Activated effector memory CD4-positive, alpha-beta T cell treated with anti-CD3 and anti-CD28 coated beads, Interleukin-2, amount 50 U/mL, for 16 hours (primary cell): Measurements from ENCODE around the gene MAP7.
"Not testable (repeated sequence)": the region's sequence is repeated elsewhere in the genome, so short reads cannot be mapped to it uniquely, and the experiment has no call there.

Experiments used
- DNase-seq: peaks from one replicate; pipeline ENCODE4 v3.0.0-alpha.2; 2020

MAP7 gene

DNA sequence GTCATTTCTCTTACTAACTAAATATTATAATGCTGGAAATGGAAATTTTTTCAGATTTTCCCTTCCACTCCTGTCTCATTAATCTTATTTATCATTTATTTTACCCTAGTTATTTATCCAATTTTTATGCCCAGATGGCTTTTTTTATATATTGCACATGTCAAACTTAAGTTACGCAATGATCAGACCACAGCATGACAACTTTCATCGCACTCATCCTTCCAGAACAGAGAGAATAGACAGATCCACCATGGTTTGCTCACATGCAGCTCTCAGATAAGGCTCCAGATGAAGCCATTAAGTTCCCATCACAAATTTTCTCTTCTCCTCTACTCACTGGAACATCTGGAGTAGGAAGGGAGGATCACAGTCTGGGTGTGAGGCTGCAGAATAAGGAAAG is 48.7 kb downstream of the MAP7 start:
- no peak for DNase-seq

DNA sequence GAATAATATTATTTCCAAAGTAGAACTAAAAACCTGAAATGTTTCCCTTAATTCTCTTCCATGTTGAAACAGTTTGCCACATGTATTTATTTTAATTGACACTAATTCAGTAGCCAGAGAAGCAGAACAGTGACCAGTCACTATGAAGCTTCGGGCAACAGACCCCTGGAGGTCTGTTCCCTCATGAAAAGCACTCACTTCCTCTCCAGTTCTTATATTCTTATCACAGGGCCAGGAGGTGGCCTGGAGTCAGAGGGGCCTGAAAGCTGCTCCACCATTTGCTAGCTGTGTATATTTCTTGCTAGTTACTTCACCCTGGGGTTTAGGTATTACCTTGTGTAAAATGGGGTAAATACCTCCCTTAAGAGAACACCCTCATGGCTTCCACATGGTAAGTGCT is 49.1 kb downstream of the MAP7 start:
- DNase-seq: no peak

DNA sequence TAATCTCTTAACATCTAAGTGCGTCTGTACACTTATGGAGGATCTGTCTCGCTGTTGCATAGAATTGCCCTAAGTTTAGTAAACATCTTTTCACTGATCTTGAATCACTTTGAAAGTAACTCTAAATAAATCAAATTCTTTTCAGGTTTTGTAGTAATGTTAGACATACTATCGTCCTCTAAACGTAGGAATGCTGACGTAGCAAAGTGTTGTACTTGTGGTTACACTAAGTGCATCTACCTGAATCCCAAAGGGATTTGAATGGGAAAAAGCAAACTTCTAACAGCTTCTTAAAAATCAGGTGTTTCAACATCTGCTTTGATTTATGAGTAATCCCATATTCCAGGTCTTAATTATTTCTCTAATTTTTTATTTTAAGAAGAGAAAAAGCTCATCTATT is 49.8 kb downstream of the MAP7 start:
- no peak for DNase-seq

DNA sequence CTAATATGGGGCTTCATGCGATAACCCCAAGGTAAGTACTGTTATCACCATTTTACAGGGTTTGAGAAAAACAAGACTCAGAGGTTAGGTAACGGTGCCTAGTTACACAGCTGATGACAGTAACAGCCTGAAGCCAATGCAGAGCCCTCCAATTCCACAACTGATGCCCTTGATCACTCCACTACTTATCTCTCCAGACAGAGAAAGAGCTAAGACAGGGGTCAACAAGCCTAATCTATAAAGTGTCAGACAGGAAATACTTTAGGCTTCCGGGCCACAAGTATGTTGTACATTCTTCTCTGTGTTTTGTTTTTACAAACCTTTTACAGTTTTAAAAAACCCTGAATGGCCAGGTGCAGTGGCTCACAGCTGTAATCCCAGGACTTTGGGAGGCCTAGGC is 50.9 kb downstream of the MAP7 start:
- no peak for DNase-seq

DNA sequence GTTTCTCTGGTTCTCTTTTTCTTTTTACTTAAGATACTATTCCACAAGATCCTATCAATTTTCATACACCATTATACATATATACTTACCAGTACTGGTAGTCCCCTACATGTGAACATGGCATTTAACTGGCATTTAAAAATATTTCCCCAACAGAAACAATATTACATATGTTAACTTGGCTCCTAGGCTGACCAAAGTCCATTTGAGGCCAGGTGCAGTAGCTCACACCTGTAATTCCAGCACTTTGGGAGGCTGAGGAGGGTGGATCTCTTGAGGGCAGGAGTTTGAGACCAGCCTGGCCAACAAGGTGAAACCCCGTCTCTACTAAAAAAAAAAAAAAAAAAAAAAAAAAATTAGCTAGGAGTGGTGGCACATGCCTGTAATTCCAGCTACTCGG is 53.8 kb downstream of the MAP7 start:
- not testable (repeated sequence) for DNase-seq

DNA sequence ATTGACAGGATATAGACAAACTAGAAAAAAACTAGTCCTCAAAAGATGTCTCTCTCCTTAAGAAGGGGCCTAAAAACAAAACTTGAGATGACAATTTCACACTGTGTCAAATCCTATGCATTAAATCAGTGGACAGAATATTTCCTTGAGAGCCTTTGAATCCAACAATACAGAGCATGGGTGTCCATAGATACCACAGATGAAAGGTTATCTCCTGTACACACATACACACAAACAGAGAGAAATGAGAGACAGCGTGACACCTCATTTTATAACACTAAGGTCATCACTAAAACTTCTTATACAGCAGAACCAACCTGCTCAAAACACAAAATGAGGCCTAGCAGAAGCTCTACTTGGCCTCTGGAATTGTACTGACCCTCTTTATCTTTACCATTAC is 55.5 kb downstream of the MAP7 start:
- no peak for DNase-seq

DNA sequence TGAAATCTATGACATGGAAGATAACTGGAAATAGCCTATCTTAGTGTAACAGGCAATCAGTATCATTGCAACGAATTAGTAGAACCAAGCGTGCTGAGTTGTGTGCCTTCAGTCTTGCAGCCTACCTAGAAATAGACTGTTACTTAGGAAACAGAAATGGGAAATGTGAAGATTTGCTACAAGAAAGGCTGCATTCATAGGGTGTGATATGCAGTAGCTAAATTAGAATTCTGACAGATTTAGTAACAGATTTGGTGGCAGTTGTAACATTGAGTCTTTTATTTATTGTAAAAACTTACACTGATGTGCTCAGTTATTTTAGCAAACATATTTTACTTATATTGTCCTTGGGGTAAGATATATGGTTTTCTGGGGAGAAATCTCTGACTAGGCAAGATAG is 56.2 kb downstream of the MAP7 start:
- DNase-seq: no peak

DNA sequence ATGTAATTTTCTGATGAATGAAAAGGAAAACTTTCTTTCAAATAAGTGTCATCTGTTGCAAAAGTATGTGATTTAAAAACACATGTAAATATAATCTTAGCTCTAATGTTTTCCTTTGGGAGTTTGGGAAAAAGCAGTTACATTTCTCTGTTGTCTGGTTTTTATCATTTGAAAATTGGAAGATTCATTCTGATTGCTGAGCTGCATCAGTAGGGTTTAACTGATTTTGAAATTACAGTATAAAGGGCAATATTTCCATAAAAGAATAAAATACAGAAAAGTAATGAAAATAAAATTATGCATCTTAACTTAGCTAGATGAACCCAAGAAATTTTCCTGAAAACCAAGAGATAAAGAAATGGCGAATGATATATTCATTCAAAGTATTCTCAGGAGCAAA is 57.8 kb downstream of the MAP7 start:
- no peak for DNase-seq

DNA sequence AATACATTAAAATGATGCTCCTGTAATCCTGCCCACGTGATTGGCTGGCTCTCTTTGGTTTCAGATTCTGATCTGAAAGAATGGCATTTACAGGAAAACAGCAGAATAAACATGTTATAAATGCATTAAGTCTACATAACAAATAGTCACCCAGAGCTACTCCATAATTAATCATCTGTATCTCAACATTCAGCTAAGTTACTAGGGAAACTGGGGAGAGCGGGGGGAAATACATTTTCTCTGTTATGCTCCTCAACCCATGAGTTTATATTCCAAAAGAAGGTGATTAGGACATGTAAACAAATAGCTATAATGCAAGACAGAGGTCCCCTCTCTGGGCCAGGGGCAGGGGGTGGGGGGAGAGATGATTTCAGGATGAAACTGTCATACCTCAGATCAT is 58.5 kb downstream of the MAP7 start:
- DNase-seq: no peak

DNA sequence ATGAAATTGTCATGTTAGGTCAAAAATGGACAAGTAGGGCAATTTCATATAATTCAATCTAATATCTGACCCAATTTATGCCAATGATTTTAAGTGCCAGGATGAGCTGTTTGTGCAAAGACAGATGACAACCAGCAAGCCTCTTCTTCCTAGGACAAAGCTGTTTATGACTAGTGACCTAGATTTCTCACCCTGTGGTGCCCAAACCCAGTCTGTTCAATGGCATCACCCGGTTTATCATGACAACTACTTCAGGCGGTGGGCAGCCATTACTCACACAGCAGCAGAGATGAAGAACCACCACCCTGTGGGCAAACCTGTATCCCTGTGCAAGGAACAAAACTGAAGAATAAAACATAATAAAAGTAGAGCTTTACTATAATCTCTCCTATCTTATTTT is 59.0 kb downstream of the MAP7 start:
- DNase-seq: no peak

DNA sequence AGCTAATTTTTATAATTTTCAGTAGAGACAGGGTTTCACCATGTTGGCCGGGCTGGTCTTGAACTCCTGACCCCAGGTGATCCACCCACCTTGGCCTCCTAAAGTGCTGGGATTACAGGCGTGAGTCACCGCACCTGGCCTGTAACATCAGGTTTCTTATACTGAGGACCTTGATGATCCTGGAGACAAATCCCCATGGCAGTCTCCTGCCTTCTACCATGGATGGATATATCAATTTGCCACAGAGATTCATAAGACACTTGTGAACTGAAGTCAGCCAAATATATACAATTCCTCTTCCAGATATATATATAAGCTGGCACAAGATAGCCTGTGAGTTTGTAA is 60.6 kb downstream of the MAP7 start:
- not testable (repeated sequence) for DNase-seq

DNA sequence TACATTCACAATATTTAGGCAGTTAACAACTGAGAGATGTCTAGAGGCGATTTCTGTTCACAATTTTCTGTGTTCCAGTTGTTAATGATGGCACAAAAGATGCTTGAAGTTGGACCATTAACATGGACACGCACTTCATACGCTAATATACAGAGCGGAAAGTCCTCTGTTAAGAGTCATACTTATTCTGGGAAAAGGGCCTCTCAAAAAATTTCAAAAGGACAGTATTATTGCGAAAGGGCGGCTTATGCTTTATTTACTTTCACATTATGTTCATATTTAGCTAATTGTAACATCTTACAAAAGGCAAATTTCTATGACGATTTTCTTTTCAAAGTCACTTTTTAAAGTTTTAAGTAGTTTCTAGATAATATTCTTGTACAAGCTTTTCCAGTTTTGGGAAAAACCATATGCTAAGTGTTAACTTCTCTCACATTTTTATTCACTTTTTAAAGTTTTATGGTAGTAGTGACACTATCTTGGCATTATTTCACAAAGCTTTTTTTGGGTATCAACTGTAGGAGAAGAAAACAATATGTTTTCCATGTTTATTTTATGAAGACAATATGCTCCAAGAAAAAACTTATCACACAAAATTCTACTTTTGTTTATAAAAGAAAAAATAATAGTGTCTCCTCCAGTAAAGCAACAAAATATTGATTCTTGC is 62.3 kb downstream of the MAP7 start:
- DNase-seq: no peak

DNA sequence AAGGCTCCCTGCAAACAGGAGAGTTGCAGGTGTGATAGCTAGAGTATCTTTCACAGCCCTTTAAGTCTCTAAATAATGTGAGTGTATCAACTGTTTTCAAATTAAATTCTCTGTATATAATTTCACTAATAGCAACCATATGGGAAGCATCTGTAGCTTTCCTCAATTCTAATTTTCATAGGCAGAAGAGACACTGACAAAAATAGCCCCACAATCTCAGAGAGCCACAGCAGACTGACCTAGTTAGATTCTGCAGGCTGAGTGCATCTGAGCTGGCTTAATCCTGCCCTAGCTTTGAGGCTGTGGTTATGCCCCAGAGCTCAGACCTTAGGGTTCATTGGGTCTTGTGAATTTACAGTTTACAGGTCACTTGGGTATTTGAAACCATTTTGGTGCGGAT is 63.9 kb downstream of the MAP7 start:
- no peak for DNase-seq

DNA sequence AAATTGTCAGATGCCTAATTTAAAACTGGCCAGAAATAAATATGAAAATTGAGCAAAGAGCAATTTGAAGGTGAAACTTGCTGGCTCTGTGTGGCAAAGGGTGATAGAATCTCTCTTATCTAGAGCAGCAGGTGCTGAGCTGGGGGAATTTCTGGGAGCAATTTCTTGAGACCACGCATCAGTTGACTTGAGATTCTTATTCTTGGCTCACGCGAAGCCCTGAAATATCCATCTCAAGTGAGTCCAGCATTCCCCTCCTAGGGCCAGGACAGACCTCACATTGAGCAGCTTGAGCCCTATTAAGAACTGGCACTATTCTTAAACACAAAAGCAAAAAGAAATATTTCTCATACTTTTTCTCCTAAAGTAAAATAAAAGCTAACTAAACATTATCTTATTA is 66.3 kb downstream of the MAP7 start:
- DNase-seq: no peak

DNA sequence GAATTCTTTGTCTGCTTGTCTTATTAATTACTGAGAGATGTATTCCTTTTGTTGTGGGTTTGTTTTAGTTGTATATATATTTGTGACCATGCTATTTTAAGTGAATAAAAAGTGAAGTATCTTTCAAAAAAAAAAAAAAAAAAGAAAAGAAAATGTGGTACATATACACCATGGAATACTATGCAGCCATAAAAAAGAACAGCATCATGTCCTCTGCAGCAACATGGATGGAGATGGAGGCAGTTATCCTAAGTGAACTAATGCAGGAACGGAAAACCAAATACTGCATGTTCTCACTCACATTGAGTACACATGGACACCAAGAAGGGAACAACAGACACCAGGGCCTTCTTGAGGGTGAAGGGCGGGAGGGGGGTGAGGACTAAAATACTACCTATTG is 67.2 kb downstream of the MAP7 start:
- DNase-seq: not testable (repeated sequence)

DNA sequence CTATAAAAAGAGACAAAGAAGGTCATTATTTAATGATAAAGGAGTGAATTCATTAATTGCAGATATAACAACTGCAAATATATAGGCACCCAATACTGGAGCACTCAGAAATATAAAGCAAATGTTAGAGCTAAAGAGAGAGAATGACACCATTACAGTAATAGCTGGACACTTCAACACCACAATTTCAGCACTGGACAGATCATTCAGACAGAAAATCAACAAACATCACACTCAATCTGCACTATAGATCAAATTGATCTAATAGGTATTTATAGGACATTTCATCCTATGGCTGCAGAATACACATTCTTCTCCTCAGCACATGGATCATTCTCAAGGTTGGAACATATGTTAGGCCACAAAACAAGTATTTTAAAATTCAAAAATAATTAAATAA is 72.7 kb downstream of the MAP7 start:
- DNase-seq: no peak

DNA sequence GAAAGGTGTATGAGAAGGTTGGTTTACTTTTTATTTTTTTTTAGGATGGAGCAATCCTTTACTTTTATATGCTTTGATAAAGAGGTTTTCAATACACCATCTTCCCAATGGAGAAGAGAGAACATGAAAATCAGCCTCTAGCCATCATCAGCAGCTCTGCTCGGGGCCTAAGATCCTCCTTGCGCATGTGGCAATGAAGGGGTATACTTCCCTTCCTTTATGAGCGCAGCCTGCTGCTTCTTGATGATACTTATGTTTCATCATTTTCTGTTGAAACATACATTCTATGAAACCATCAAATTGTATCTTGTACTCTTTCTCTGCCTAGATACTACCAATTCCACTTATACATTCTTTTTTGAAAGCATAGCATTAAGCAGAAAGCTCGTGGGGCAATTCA is 74.5 kb downstream of the MAP7 start:
- no peak for DNase-seq

DNA sequence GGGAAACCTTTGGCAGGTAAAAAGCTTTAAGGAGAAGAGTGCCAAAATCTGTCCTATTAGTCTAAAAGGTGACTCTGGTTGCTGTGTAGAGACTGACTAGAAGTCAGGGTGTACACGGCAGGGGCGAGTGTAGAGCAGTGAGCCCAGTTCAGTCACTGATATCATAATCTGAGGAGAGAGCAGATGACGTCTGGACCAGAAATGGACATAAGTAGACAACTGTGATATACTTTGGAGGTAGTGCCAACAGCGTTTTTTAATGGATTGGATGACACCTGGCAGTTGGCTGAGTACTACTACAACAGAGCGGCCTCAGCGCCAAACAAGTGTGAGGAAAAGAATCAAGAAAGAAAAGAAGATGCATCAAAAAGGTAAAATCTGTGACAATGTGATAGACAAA is 76.0 kb downstream of the MAP7 start:
- DNase-seq: no peak

DNA sequence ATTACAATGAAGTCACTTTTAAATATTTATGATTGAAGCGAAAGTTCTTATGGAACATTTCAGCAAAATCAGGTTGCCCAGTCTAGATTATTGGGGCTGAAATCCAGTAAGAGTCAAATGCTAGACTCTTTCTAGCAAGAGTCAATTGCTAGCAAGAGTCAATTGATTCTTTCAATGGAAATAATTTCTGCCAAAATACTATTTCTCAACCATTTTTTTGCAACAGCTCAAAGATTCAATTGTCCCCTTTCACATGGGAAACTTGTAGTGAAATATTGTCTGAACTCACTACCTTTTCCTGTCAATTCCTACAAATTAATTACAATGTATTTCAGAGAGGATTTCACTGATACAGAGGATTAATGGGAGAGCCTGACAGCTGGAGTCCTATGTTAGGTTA is 78.3 kb downstream of the MAP7 start:
- DNase-seq: no peak

DNA sequence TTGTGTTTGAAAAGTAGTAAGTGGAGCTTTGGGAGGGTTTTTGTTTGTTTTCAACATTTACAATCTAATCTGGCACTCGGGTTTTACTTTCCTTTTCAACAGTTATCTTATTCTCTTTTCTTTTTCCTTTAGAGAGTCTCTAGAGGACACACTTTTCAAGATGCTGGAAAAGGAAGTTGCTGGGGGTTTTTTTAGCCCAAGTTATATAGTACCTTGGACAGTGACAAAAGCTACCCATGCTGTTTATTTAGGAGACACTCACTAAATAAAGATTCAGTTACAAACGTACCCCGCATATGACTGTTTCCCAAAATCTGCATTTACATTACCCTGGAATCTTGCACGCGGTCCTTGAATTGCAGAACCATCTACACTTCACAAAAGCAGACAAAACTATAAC is 78.8 kb downstream of the MAP7 start:
- DNase-seq: no peak

DNA sequence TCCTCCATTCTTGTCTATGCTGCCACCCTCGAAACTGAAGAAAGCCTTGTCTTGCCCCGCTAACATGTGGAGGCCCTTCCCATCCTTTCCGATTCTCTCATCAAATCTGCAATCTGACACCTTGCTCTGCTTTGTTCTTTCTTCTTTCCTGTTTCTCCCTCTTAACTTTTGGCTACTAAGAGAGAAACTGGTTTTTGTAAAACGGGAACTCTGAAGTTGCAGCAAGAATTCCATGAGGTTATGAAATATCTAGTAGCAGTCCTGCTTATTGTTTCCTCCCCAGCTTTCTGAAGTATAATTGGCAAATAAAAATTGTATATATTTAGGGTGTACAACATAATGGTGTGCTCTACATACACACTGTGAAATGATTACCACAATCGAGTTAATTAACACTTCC is 80.2 kb downstream of the MAP7 start:
- DNase-seq: no peak

DNA sequence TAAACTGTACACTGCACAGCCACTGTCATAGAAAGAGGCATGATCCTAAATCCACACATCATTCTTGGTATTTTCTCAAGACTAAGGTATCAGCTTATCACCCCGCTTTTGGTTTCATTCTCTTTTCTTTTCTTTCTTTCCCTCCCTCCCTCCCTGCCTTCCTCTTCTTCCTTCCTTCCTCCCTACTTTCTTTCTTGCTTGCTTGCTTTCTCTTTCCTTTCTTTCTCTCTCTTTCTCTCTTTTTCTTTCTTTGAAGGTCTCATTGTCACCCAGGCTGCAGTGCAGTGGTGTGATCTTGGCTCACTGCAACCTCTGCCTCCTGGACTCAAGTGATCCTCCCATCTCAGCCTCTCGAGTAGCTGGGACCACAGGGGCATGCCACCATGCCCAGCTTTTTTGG is 81.1 kb downstream of the MAP7 start:
- DNase-seq: no peak

DNA sequence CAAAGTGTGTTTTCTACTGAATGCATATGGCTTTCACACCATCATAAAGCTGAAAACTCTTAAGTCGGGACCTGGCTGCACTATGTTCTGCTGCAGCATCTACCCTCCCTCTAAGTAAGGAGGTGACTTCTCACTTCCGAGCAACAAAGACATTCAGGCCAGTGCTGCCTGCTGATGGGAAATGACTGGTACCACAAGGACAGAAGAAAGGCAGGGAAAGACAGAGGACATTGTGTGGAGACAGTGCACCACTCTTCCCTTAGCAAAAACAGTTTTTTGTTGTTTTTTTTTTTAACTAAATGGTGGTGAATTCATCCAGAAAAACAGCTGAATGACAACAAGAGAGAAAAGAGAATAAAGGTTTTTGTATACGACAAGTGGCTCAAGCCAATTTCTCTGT is 81.5 kb downstream of the MAP7 start:
- no peak for DNase-seq

DNA sequence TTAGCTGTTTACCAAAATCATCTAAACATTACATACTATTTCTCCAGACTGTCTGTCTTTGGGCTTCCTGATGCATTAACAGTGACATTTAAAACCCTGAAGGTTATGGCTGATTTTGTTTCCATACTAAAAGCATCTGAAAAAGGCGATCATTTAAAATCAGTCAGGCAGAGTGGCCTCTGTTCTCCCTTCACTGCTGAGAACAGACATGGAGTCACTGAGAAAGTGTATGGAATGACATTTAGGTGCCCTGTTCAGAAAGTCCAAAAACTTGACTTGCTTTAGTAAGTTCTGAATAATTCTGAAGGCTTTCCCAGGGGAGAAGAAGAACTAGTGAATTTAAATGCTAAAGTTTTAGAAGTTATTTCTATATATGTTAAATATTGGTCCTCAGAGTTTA is 83.0 kb downstream of the MAP7 start:
- no peak for DNase-seq

DNA sequence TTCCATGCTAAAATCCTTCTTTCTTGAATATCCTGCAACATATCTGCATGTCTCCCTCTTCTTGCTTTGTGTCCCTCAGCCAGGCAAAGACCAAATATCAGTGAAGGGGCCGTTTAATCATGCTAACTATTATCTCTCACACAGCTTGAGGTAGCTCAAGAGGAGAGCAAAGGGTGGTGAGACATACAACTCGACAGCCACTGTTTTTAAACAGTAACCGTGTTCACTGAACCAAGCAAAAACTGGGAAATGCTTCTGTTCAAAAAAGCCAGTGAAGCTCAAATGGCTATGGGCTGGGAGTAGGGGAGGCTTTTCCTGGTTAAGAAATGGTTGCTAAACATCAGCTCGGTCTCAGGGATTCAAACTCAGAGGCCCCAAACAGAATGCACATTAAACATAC is 83.4 kb downstream of the MAP7 start:
- no peak for DNase-seq

DNA sequence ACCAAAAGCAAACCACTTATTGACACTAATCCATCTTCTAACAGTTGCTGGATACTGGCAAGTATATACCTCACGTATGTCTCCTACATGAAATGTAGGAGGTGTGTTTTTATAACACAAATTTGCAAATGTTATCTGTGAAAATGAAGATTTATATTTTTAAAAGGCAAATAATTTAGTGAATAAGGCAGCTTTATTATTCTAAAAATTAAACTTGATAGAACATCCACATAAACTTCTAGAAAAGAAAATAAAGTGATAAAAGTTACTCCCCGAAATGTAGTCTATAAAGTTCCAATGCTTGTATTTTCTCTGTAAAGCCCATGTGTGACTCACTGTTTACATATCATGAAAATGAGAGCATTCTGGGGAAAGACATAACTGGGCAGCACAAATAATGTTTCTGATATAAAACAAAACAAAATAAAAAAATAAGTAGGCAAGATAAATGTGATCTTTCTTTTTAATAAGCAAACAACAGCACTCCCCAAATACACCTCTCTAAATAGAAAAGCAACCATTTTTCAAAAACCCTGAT is 84.4 kb downstream of the MAP7 start:
- DNase-seq: no peak
